HG03457 (cell line): Measurements from ENCODE around the gene PLEKHG1.

Experiments used
- ATAC-seq: cut with Tn5 transposase; IDR thresholded peaks from one replicate; pipeline ENCODE4 v1.9.1; 2021; ENCODE audit warnings: moderate number of reproducible peaks; ENCODE audit not compliant: unreplicated experiment

Gene PLEKHG1

GRCh38 chr6:150617496-150618460, 18.1 kb downstream of the PLEKHG1 start:
- ATAC-seq, result no peak

GRCh38 chr6:150619275-150619674, 19.6 kb downstream of the PLEKHG1 start:
- ATAC-seq, result no peak

GRCh38 chr6:150620244-150620643, 20.6 kb downstream of the PLEKHG1 start:
- no peak for ATAC-seq

GRCh38 chr6:150620763-150621162, 21.1 kb downstream of the PLEKHG1 start:
- no peak for ATAC-seq

DNA sequence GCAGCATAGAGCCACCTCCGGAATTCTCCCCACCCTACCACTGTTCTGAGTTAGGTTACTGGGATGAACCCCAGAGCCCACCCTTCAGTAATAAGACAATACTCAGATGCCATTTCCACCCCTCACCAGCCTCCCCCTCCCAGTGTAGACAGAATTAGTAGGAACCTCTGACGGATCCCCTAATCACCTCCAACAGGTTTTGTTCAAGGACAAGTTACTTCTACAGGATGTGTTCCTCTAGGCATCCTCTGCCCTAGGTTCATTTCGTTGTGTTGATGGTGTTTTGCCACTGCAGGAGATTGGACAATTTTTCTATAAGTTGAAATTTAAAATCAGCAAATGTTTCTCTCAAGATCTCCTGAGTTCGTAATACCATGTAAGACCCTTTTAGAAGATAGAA, 22.8 kb downstream of the PLEKHG1 start:
- no peak for ATAC-seq

- peak; percentile 95 for ATAC-seq
These were observed 23.5 kb downstream of the PLEKHG1 start for GRCh38 chr6:150622941-150623874.

DNA sequence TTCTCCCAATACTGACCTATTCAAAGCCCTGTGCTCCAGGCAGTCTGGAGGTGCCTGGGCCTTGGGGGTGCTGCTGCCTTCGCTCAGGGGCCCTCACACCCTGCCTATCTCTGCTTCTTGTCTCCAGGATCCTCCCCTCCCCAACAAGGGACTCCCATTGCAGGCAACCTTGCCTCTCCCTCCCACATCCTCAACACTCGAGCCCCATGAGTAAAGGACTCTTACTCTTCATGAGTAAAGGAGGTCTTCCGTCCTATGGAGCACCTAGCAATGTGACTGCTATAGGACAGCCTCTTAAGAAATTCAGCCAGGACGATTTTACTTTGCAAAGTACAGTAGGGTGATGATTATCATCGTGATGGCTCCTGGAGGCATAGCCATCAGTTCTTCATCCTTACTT, 24.5 kb downstream of the PLEKHG1 start:
- ATAC-seq, result no peak

DNA sequence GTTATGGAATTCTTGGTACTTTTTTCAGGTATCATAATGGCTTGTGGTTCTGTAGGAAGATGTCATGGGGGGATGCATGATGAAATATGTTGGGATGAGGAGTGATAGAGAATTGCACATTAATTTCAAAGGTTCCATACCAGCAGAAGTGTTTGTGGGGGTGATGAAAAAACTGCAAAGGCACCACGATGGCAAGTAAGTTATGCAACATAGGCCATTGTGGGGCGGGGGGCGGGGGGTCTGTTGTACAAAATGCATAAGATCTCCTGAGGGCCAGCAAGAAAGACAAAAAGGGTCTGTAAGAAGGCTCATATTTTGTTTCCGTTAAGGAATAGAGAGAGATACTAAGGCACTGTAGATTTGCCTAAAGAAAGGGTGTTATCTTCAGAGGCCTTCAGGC, 26.2 kb downstream of the PLEKHG1 start:
- ATAC-seq, result no peak

DNA sequence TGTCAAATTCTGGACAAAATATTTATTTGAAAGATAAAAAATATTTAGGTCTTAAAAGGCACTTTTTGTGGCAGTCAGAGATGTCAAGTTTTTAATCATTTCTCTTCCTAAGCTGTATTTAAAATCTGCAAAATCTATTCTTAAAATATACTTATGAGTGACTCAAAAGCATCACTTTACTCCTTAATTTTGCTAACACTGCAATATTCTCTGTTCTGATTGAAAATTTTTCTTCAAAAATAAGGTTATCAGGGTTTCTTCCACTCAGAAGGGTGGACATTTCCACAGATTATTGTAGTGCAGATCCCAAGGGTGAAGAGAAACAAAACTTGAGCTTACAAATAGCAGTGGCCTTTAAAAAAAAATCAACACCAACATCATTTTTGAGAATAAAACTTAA, 27.5 kb downstream of the PLEKHG1 start:
- ATAC-seq, result no peak

DNA sequence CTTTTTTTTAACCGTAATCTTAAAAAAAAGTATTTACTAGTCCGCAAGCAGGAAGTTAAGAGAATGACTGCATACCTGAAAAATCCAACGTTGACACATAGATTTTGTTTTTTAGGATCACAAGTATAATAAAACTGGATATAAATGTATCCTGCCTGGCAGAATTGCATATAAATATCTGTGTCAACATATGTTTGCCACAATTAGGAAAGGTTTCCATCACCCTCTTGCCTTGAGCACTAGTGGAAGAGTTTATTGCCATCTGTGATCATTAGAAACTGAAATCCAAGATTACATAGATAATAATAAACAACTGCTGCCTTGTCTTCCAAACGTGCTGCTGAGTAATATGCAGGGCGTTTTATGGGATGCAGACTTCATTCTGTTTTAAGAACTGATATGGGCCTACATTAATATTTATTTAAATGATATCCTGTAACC, 27.9 kb downstream of the PLEKHG1 start:
- ATAC-seq, result no peak

- no peak for ATAC-seq
These were observed 29.2 kb downstream of the PLEKHG1 start for GRCh38 chr6:150628908-150629307.

- no peak for ATAC-seq
These were observed 31.7 kb downstream of the PLEKHG1 start for GRCh38 chr6:150631283-150631983.

GRCh38 chr6:150631984-150632642, 32.4 kb downstream of the PLEKHG1 start:
- ATAC-seq, result no peak

GRCh38 chr6:150632785-150633485, 33.2 kb downstream of the PLEKHG1 start:
- ATAC-seq, result no peak

GRCh38 chr6:150633486-150633834, 33.8 kb downstream of the PLEKHG1 start:
- no peak for ATAC-seq

- ATAC-seq, result no peak
These were observed 34.7 kb downstream of the PLEKHG1 start for GRCh38 chr6:150634176-150634963.

GRCh38 chr6:150634964-150635292, 35.2 kb downstream of the PLEKHG1 start:
- ATAC-seq, result no peak

GRCh38 chr6:150635906-150636514, 36.3 kb downstream of the PLEKHG1 start:
- ATAC-seq, result no peak

GRCh38 chr6:150636808-150637207, 37.1 kb downstream of the PLEKHG1 start:
- ATAC-seq, result peak; percentile 37
